ENCODE results near the gene ABI3BP.

Gene ABI3BP

GRCh38 chr3:100852840-100853239, 140.4 kb downstream of the ABI3BP start:
- H3K4me3 Mint-ChIP-seq, result no peak overlapping the region
- H3K27me3 Mint-ChIP-seq (ENCODE audit: low read depth), result no peaks in the 10 kb centered on the region
- H3K27ac Mint-ChIP-seq, result no peak overlapping the region

GRCh38 chr3:100850701-100851100, 142.5 kb downstream of the ABI3BP start:
- no peak for TF ChIP-seq CTCF (IDR thresholded peaks at IDR 0.05; ENCODE audit: unreplicated experiment in 3 of 3)
- H3K9me3 Mint-ChIP-seq, result no peaks in the 10 kb centered on the region
- H3K27ac Mint-ChIP-seq, result peak overlapping the region in 2 of 3 experiments; percentile 10 to 49
- H3K36me3 Mint-ChIP-seq (ENCODE audit: low read depth), result no peaks in the 10 kb centered on the region
- peaks cover 3% of the 10 kb centered on the region for H3K27me3 Mint-ChIP-seq (ENCODE audit: low read depth)
- no peak overlapping the region for H3K4me3 Mint-ChIP-seq
- peaks cover 14% of the 10 kb centered on the region for H3K4me1 Mint-ChIP-seq

More at GRCh38 chr3:100852840-100853239, 140.4 kb downstream of the ABI3BP start:
- no peak for TF ChIP-seq CTCF (IDR thresholded peaks at IDR 0.05; ENCODE audit: unreplicated experiment in 3 of 3)
- H3K4me1 Mint-ChIP-seq, result peaks cover 14% of the 10 kb centered on the region
- H3K36me3 Mint-ChIP-seq (ENCODE audit: low read depth), result no peaks in the 10 kb centered on the region
- no peaks in the 10 kb centered on the region for H3K9me3 Mint-ChIP-seq

GRCh38 chr3:100850156-100850555, 143.1 kb downstream of the ABI3BP start:
- H3K9me3 Mint-ChIP-seq, result no peaks in the 10 kb centered on the region
- H3K4me1 Mint-ChIP-seq, result peaks cover 14% of the 10 kb centered on the region
- H3K27ac Mint-ChIP-seq, result peak overlapping the region in 1 of 3 experiments; percentile 49
- no peak for TF ChIP-seq CTCF (IDR thresholded peaks at IDR 0.05; ENCODE audit: unreplicated experiment in 3 of 3)
- H3K36me3 Mint-ChIP-seq (ENCODE audit: low read depth), result no peaks in the 10 kb centered on the region
- H3K4me3 Mint-ChIP-seq, result no peak overlapping the region
- H3K27me3 Mint-ChIP-seq (ENCODE audit: low read depth), result peaks cover 3% of the 10 kb centered on the region

GRCh38 chr3:100844063-100844936, 148.9 kb downstream of the ABI3BP start:
- no peaks in the 10 kb centered on the region for H3K9me3 Mint-ChIP-seq
- H3K27ac Mint-ChIP-seq, result no peak overlapping the region
- peaks cover under 1% of the 10 kb centered on the region for H3K4me1 Mint-ChIP-seq
- TF ChIP-seq CTCF (IDR thresholded peaks at IDR 0.05; ENCODE audit: unreplicated experiment in 3 of 3), result no peak
- no peak overlapping the region for H3K4me3 Mint-ChIP-seq
- no peaks in the 10 kb centered on the region for H3K36me3 Mint-ChIP-seq (ENCODE audit: low read depth)
- peaks cover 6% of the 10 kb centered on the region for H3K27me3 Mint-ChIP-seq (ENCODE audit: low read depth)

GRCh38 chr3:100838157-100838556, 155.1 kb downstream of the ABI3BP start:
- Mint-ChIP-seq H3K4me3 (no peak overlapping the region), H3K9me3 (no peaks in the 10 kb centered on the region), H3K27me3 (ENCODE audit: low read depth) (peaks cover 4% of the 10 kb centered on the region), H3K4me1 (no peaks in the 10 kb centered on the region), H3K27ac (no peak overlapping the region), H3K36me3 (ENCODE audit: low read depth) (no peaks in the 10 kb centered on the region)
- no peak for TF ChIP-seq CTCF (IDR thresholded peaks at IDR 0.05; ENCODE audit: unreplicated experiment in 3 of 3)

- TF ChIP-seq CTCF (IDR thresholded peaks at IDR 0.05; ENCODE audit: unreplicated experiment in 3 of 3), result no peak
- Mint-ChIP-seq H3K9me3 (no peaks in the 10 kb centered on the region), H3K27ac (no peak overlapping the region), H3K4me3 (no peak overlapping the region), H3K4me1 (no peaks in the 10 kb centered on the region), H3K36me3 (ENCODE audit: low read depth) (no peaks in the 10 kb centered on the region), H3K27me3 (ENCODE audit: low read depth) (peaks cover 4% of the 10 kb centered on the region)
Measured at GRCh38 chr3:100836661-100837060, 156.6 kb downstream of the ABI3BP start.
